ENCODE results near the gene SETD5.
"Not testable (repeated sequence)": the region's sequence is repeated elsewhere in the genome, so short reads cannot be mapped to it uniquely, and the experiment has no call there.

The SETD5 gene

GRCh38 chr3:9468460-9468859 lies 71.0 kb downstream of the SETD5 start:
- DNase-seq: no peak

GRCh38 chr3:9469986-9470385 lies 72.6 kb downstream of the SETD5 start:
- no peak for DNase-seq

- no peak for DNase-seq
Measured at GRCh38 chr3:9473496-9474065, 76.2 kb downstream of the SETD5 start.

- no peak for DNase-seq
Measured at GRCh38 chr3:9474482-9474881, 77.1 kb downstream of the SETD5 start.

- DNase-seq: no peak
Measured at GRCh38 chr3:9476935-9477334, 79.5 kb downstream of the SETD5 start.

- no peak for DNase-seq
Measured at GRCh38 chr3:9480265-9480664, 82.8 kb downstream of the SETD5 start.

- DNase-seq: no peak
Measured at GRCh38 chr3:9485248-9485647, 87.8 kb downstream of the SETD5 start.

- no peak for DNase-seq
Measured at GRCh38 chr3:9491506-9491905, 94.1 kb downstream of the SETD5 start.

GRCh38 chr3:9494036-9494435 lies 96.6 kb downstream of the SETD5 start:
- DNase-seq: not testable (repeated sequence)

GRCh38 chr3:9496893-9497292 lies 99.5 kb downstream of the SETD5 start:
- DNase-seq: no peak

GRCh38 chr3:9497821-9498565 lies 100.6 kb downstream of the SETD5 start:
- no peak for DNase-seq

GRCh38 chr3:9498781-9499180 lies 101.4 kb downstream of the SETD5 start:
- DNase-seq: no peak

- DNase-seq: no peak
Measured at GRCh38 chr3:9499455-9500107, 102.2 kb downstream of the SETD5 start.

GRCh38 chr3:9500108-9501050 lies 103.0 kb downstream of the SETD5 start:
- DNase-seq: peak; percentile 45

- DNase-seq: no peak
Measured at GRCh38 chr3:9501226-9501625, 103.8 kb downstream of the SETD5 start.

- peak; percentile 54 for DNase-seq
Measured at GRCh38 chr3:9503283-9503682, 105.9 kb downstream of the SETD5 start.

- no peak for DNase-seq
Measured at GRCh38 chr3:9507586-9508578, 110.5 kb downstream of the SETD5 start.

- DNase-seq: no peak
Measured at GRCh38 chr3:9508781-9509180, 111.4 kb downstream of the SETD5 start.

- no peak for DNase-seq
Measured at GRCh38 chr3:9512456-9513045, 115.1 kb downstream of the SETD5 start.

- no peak for DNase-seq
Measured at GRCh38 chr3:9514306-9514705, 116.9 kb downstream of the SETD5 start.

GRCh38 chr3:9514956-9515355 lies 117.5 kb downstream of the SETD5 start:
- DNase-seq: no peak

Measured in CD4-positive, alpha-beta T cell treated with Interferon gamma for 1 hour (primary cell).